BE2C (cell line): ENCODE data around the gene TMEM132D.

Source experiments
- DNase-seq: peaks from one replicate; pipeline ENCODE4 v3.0.0-alpha.2; 2020
- H3K27me3 ChIP-seq: fragments of 250-450 bp; sonication (Bioruptor Pico); 2 replicates; pipeline ENCODE4 v1.5.1; 2020; ENCODE audit warnings: mild to moderate bottlenecking
- H3K36me3 ChIP-seq: fragments of 250-450 bp; sonication (Bioruptor Pico); 2 replicates; pipeline ENCODE4 v1.5.1; 2020; ENCODE audit warnings: mild to moderate bottlenecking
- H3K4me1 ChIP-seq: fragments of 250-450 bp; sonication (Bioruptor Pico); 2 replicates; pipeline ENCODE4 v1.5.1; 2020
- H3K4me3 ChIP-seq: 2 replicates; pipeline ENCODE4 v1.5.1; 2011; ENCODE audit warnings: low read depth, low read length
- H3K9me3 ChIP-seq: fragments of 250-450 bp; sonication (Bioruptor Pico); 2 replicates; pipeline ENCODE4 v1.5.1; 2020
- CTCF ChIP-seq: IDR thresholded peaks from 2 replicates; pipeline ENCODE4 v1.5.1; 2012; ENCODE audit warnings: mild to moderate bottlenecking, low read depth, low read length

Gene TMEM132D

GRCh38 chr12:129762436-129762835, 141.4 kb downstream of the TMEM132D start:
- no peaks in the 10 kb centered on the region for H3K4me1 ChIP-seq
- no peak overlapping the region for H3K4me3 ChIP-seq
- TF ChIP-seq CTCF: no peak
- H3K9me3 ChIP-seq: no peaks in the 10 kb centered on the region
- no peaks in the 10 kb centered on the region for H3K36me3 ChIP-seq
- DNase-seq: no peak
- H3K27me3 ChIP-seq: no peaks in the 10 kb centered on the region

- Histone ChIP-seq H3K27me3 (no peaks in the 10 kb centered on the region), H3K4me3 (no peak overlapping the region), H3K9me3 (peaks cover 2% of the 10 kb centered on the region; the same call in 1 of the 2 replicates), H3K4me1 (no peaks in the 10 kb centered on the region), H3K36me3 (no peaks in the 10 kb centered on the region)
- DNase-seq: no peak
- no peak for TF ChIP-seq CTCF
Observed at GRCh38 chr12:129753586-129753985, 150.2 kb downstream of the TMEM132D start.

- no peaks in the 10 kb centered on the region for H3K36me3 ChIP-seq
- no peak overlapping the region for H3K4me3 ChIP-seq
- no peaks in the 10 kb centered on the region for H3K27me3 ChIP-seq
- DNase-seq: no peak
- peaks cover 2% of the 10 kb centered on the region; the same call in 1 of the 2 replicates for H3K9me3 ChIP-seq
- TF ChIP-seq CTCF: no peak
- H3K4me1 ChIP-seq: no peaks in the 10 kb centered on the region
Observed at GRCh38 chr12:129750421-129750820, 153.4 kb downstream of the TMEM132D start.

- no peak for DNase-seq
- H3K4me3 ChIP-seq: no peak overlapping the region
- H3K4me1 ChIP-seq: no peaks in the 10 kb centered on the region
- H3K36me3 ChIP-seq: no peaks in the 10 kb centered on the region
- peaks cover 2% of the 10 kb centered on the region; the same call in 1 of the 2 replicates for H3K9me3 ChIP-seq
- no peaks in the 10 kb centered on the region for H3K27me3 ChIP-seq
- TF ChIP-seq CTCF: no peak
Observed at GRCh38 chr12:129746318-129746717, 157.5 kb downstream of the TMEM132D start.

GRCh38 chr12:129729170-129729569, 174.7 kb downstream of the TMEM132D start:
- no peaks in the 10 kb centered on the region for H3K36me3 ChIP-seq
- H3K4me3 ChIP-seq: no peak overlapping the region
- H3K4me1 ChIP-seq: no peaks in the 10 kb centered on the region
- H3K27me3 ChIP-seq: no peaks in the 10 kb centered on the region
- H3K9me3 ChIP-seq: peaks cover 3% of the 10 kb centered on the region
- TF ChIP-seq CTCF: no peak
- DNase-seq: no peak

GRCh38 chr12:129727100-129727499, 176.7 kb downstream of the TMEM132D start:
- no peak for DNase-seq
- Histone ChIP-seq H3K4me3 (no peak overlapping the region), H3K27me3 (no peaks in the 10 kb centered on the region), H3K9me3 (peaks cover 3% of the 10 kb centered on the region), H3K36me3 (no peaks in the 10 kb centered on the region), H3K4me1 (no peaks in the 10 kb centered on the region)
- no peak for TF ChIP-seq CTCF
